H1 (cell line): ENCODE results near the gene JMJD1C. TPM values are rescaled to one million over a fixed set of nuclear protein-coding genes. Genes with fewer than 3 reads are reported as not detected.

ENCODE experiments used
- CTCF ChIA-PET: fragments of 300-600 bp; sonication (Branson Sonifier 250); formaldehyde crosslinking; loops from one replicate; lab custom pipeline; 2021; ENCODE audit not compliant: partially characterized antibody; lab: Charles Lee
- POLR2A ChIA-PET: fragments of 300-600 bp; sonication (Branson Sonifier 250); formaldehyde crosslinking; loops from one replicate; lab custom pipeline; 2021; ENCODE audit warnings: inconsistent platforms; ENCODE audit not compliant: partially characterized antibody; lab: Charles Lee
- DNase-seq, 2 experiments: peaks; one replicate each; pipeline versions ENCODE4 v3.0.0 to v3.0.0-alpha.2; 2010 to 2022; ENCODE audit warnings: low spot score in 2 of 2, low read depth in 1 of 2, mixed read lengths in 1 of 2
- FAIRE-seq: peaks from 2 replicates; lab custom pipeline; 2011; peaks lifted over from hg19 to GRCh38; lab: Jason Lieb, UNC
- H2AFZ ChIP-seq: 2 replicates; pipeline ENCODE4 v1.8.1; 2012; ENCODE audit warnings: low read length, inconsistent platforms
- H2AK5ac ChIP-seq: 2 replicates; pipeline ENCODE4 v1.6.1; 2013; ENCODE audit warnings: low read depth, low read length
- H2BK120ac ChIP-seq: replicated peaks from 2 replicates; pipeline ENCODE3; 2013; ENCODE audit warnings: low read depth, low read length, inconsistent platforms
- H2BK12ac ChIP-seq: 2 replicates; pipeline ENCODE4 v1.6.1; 2013; ENCODE audit warnings: low read depth, low read length
- H2BK15ac ChIP-seq: 2 replicates; pipeline ENCODE4 v1.6.1; 2013; ENCODE audit warnings: low read length
- H2BK20ac ChIP-seq: 2 replicates; pipeline ENCODE4 v1.6.1; 2013; ENCODE audit warnings: low read length
- H2BK5ac ChIP-seq: 2 replicates; pipeline ENCODE4 v1.6.1; 2013; ENCODE audit warnings: low read depth, low read length
- H3K14ac ChIP-seq: 2 replicates; pipeline ENCODE4 v1.6.1; 2013; ENCODE audit warnings: inconsistent platforms; ENCODE audit not compliant: insufficient read length
- H3K18ac ChIP-seq: 2 replicates; pipeline ENCODE4 v1.6.1; 2013; ENCODE audit warnings: low read length; ENCODE audit errors: extremely low read depth
- H3K23ac ChIP-seq: 2 replicates; pipeline ENCODE4 v1.6.1; 2013; ENCODE audit warnings: inconsistent platforms; ENCODE audit not compliant: insufficient read length
- H3K23me2 ChIP-seq: 2 replicates; pipeline ENCODE4 v1.6.1; 2013; ENCODE audit warnings: low read depth, low read length
- H3K27ac ChIP-seq: 2 replicates; pipeline ENCODE4 v1.6.1; 2011; ENCODE audit warnings: low read depth, low read length, inconsistent platforms
- H3K27me3 ChIP-seq, 4 experiments: replicated peaks in 1 of 4; 1 replicate in 1 of 4; 2 replicates in 3 of 4; pipeline versions ENCODE4 v1.6.1 to v1.8.1; 2011 to 2013; ENCODE audit warnings: low read length in 3 of 4, mild to moderate bottlenecking in 3 of 4, inconsistent platforms in 2 of 4, mixed read lengths in 2 of 4, moderate library complexity in 1 of 4; ENCODE audit not compliant: control insufficient read depth in 3 of 4, insufficient read depth in 3 of 4; ENCODE audit errors: extremely low read depth in 1 of 4
- H3K36me3 ChIP-seq, 4 experiments: 2 replicates each; pipeline versions ENCODE4 v1.6.1 to v1.8.1; 2011 to 2013; ENCODE audit warnings: mild to moderate bottlenecking in 4 of 4, low read length in 3 of 4, moderate library complexity in 2 of 4, control low read depth in 1 of 4, inconsistent platforms in 1 of 4; ENCODE audit not compliant: insufficient read depth in 4 of 4, control insufficient read depth in 2 of 4
- H3K4ac ChIP-seq: replicated peaks from 2 replicates; pipeline ENCODE3; 2013; ENCODE audit warnings: low read length, low read depth, mixed read lengths, inconsistent platforms; ENCODE audit not compliant: insufficient read length
- H3K4me1 ChIP-seq, 4 experiments: replicated peaks in 1 of 4; 1 replicate in 1 of 4; 2 replicates in 3 of 4; pipeline versions ENCODE4 v1.6.1 to v1.8.1; 2011 to 2013; ENCODE audit warnings: low read length in 3 of 4, inconsistent platforms in 2 of 4, mixed read lengths in 1 of 4; ENCODE audit not compliant: insufficient read depth in 4 of 4, control insufficient read depth in 3 of 4
- H3K4me2 ChIP-seq, 2 experiments: 2 replicates each; pipeline versions ENCODE4 v1.6.1 to v1.8.1; 2011 to 2013; ENCODE audit warnings: low read depth in 2 of 2, low read length in 2 of 2, control low read depth in 1 of 2, inconsistent platforms in 1 of 2, mild to moderate bottlenecking in 1 of 2; ENCODE audit not compliant: insufficient read depth in 1 of 2
- H3K4me3 ChIP-seq, 4 experiments: fragments of 200-600, 300-600 bp in 1 of 4; sonication (generic), shearing (Covaris generic), sonication (Bioruptor Twin) in 1 of 4; 2 replicates each; pipeline versions ENCODE4 v1.5.1 to v1.8.1; 2011 to 2016; ENCODE audit warnings: low read length in 4 of 4, low read depth in 3 of 4, control low read depth in 2 of 4, inconsistent platforms in 2 of 4, mild to moderate bottlenecking in 2 of 4, mixed read lengths in 1 of 4, moderate library complexity in 1 of 4; ENCODE audit not compliant: insufficient read depth in 2 of 4; ENCODE audit errors: extremely low read depth in 1 of 4
- H3K56ac ChIP-seq: replicated peaks from 2 replicates; pipeline ENCODE3; 2013; ENCODE audit warnings: low read depth, mild to moderate bottlenecking, mixed read lengths, low read length, inconsistent platforms; ENCODE audit not compliant: insufficient read length
- H3K79me1 ChIP-seq: 2 replicates; pipeline ENCODE4 v1.6.1; 2013; ENCODE audit warnings: low read depth, low read length, control low read depth
- H3K79me2 ChIP-seq, 2 experiments: 2 replicates each; pipeline versions ENCODE4 v1.6.1 to v1.8.1; 2012 to 2013; ENCODE audit warnings: low read length in 2 of 2, mild to moderate bottlenecking in 2 of 2, inconsistent platforms in 1 of 2; ENCODE audit not compliant: insufficient read depth in 2 of 2, control insufficient read depth in 1 of 2
- H3K9ac ChIP-seq, 4 experiments: replicated peaks in 1 of 4; 1 replicate in 1 of 4; 2 replicates in 3 of 4; pipeline versions ENCODE4 v1.6.1 to v1.8.1; 2011 to 2013; ENCODE audit warnings: low read depth in 3 of 4, low read length in 3 of 4, control low read depth in 2 of 4, mild to moderate bottlenecking in 2 of 4, moderate library complexity in 2 of 4, inconsistent platforms in 1 of 4; ENCODE audit errors: extremely low read depth in 1 of 4
- H3K9me3 ChIP-seq, 2 experiments: 2 replicates each; pipeline versions ENCODE4 v1.6.1 to v1.8.1; 2012 to 2013; ENCODE audit warnings: mild to moderate bottlenecking in 2 of 2, moderate library complexity in 2 of 2, control low read depth in 1 of 2, inconsistent platforms in 1 of 2, low read depth in 1 of 2, low read length in 1 of 2, mixed read lengths in 1 of 2; ENCODE audit not compliant: insufficient read depth in 2 of 2
- H4K20me1 ChIP-seq, 2 experiments: replicated peaks in 1 of 2; 2 replicates each; pipeline versions ENCODE3 to v1.8.1; 2011 to 2013; ENCODE audit warnings: inconsistent platforms in 2 of 2, low read length in 2 of 2, mild to moderate bottlenecking in 1 of 2; ENCODE audit not compliant: insufficient read depth in 2 of 2, control insufficient read depth in 1 of 2
- H4K5ac ChIP-seq: 2 replicates; pipeline ENCODE4 v1.6.1; 2013; ENCODE audit warnings: low read length, low read depth, mixed read lengths, inconsistent platforms; ENCODE audit not compliant: insufficient read length
- H4K8ac ChIP-seq: 2 replicates; pipeline ENCODE4 v1.8.0; 2013; ENCODE audit warnings: mild to moderate bottlenecking, moderate library complexity, low read length, inconsistent platforms; ENCODE audit not compliant: insufficient read depth; ENCODE audit errors: extremely low read depth
- H4K91ac ChIP-seq: replicated peaks from 2 replicates; pipeline ENCODE3; 2013; ENCODE audit warnings: low read length, mixed read lengths, inconsistent platforms; ENCODE audit not compliant: insufficient read length
- SIX5 ChIP-seq: IDR thresholded peaks from 2 replicates; pipeline ENCODE4 v1.6.1; 2011; ENCODE audit warnings: mild to moderate bottlenecking, low read depth, low read length
- YY1 ChIP-seq: IDR thresholded peaks from 2 replicates; pipeline ENCODE4 v1.6.1; 2011; ENCODE audit warnings: low read depth, mild to moderate bottlenecking, low read length
- WGBS, 2 experiments: shearing (Covaris generic) in 1 of 2; methylation state at CpG; one replicate each; pipeline versions ENCODE4 v1.1.6 to v1.1.7; 2013 to 2015; ENCODE audit warnings: low lambda C conversion rate in 2 of 2, mixed read lengths in 2 of 2, inconsistent platforms in 1 of 2, low coverage in 1 of 2, missing lambda C conversion rate in 1 of 2; ENCODE audit not compliant: insufficient replicate concordance in 2 of 2, insufficient coverage in 1 of 2, insufficient read length in 1 of 2; ENCODE audit errors: extremely low coverage in 1 of 2, missing lambda C conversion rate in 1 of 2; 5-methylcytosine and 5-hydroxymethylcytosine counted together
- polyA plus RNA-seq, 7 experiments: library from polyadenylated mRNA; depleted of rRNA in 3 of 7; stranded (reverse) in 5 of 7; unstranded in 2 of 7; fragments of >200 nt in 5 of 7; fragments of 200-250 nt in 2 of 7; gene quantifications; 1 replicate in 5 of 7; 2 replicates in 1 of 7; 4 replicates in 1 of 7; pipeline versions ENCODE4 v1.2.1 to v1.2.3, GENCODE V29; 2011 to 2013; ENCODE audit warnings: missing spikeins in 2 of 7, mixed read lengths in 2 of 7
- total RNA-seq: library from RNA; stranded (reverse); fragmentation: NEBNext Ultra II Directional; extraction: Animal tissue kit (Norgen Biotek cat#: 25700); gene quantifications from 2 replicates; pipeline ENCODE4 v1.2.1, GENCODE V29; 2021
- TF ChIP-seq, protein P1 (sequence below): IDR thresholded peaks from 2 replicates; pipeline ENCODE4 v1.6.1; 2012; ENCODE audit warnings: inconsistent platforms

JMJD1C gene
- total and polyA plus RNA-seq, 2 of the 8 experiments (the other 6 are each of a cell fraction or from before 2014, with no cell fraction given): 54.5 to 210 TPM

DNA sequence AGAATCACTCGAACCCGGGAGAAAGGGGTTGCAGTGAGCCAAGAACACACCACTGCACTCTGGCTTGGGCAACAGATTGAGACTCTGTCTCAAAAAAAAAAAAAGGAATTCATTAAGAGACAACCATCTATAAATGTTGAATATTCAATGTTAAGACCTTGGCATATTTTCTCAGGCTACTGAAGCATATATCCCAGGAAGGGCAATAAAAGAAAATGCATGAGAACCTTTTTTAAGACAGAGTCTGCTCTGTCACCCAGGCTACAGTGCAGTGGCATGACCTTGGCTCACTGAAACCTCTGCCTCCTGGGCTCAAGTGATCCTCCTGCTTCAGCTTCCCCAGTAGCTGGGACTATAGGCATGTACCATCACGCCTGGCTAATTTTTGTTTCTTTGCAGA, 165.0 kb downstream of the JMJD1C start:
- H2AK5ac ChIP-seq: no peak overlapping the region
- H3K23me2 ChIP-seq: no peaks in the 10 kb centered on the region
- H2BK20ac ChIP-seq: no peak overlapping the region
- no peak overlapping the region for H3K9ac ChIP-seq
- H3K23ac ChIP-seq: no peak overlapping the region
- H3K18ac ChIP-seq: no peak overlapping the region
- H4K8ac ChIP-seq: no peak overlapping the region
- WGBS, 2 experiments: 90% methylated on average over 3 of the region's 3 CpGs; no CpG with 5 or more reads in 1 of the 2 experiments
- H2BK12ac ChIP-seq: no peak overlapping the region
- H3K79me2 ChIP-seq: peaks cover 0 to 56% of the 10 kb centered on the region in 2 experiments; a peak in 2 of 4 replicates
- H2AFZ ChIP-seq: no peak overlapping the region
- no peaks in the 10 kb centered on the region for H3K9me3 ChIP-seq
- no peak for DNase-seq
- H4K91ac ChIP-seq: no peak overlapping the region
- no peak overlapping the region for H3K56ac ChIP-seq
- no peak overlapping the region for H4K5ac ChIP-seq
- peaks cover 0 to 4% (median 0%) of the 10 kb centered on the region in 4 experiments; a peak in 1 of 7 replicates for H3K4me1 ChIP-seq
- H2BK120ac ChIP-seq: no peak overlapping the region
- H3K27ac ChIP-seq: no peak overlapping the region
- H3K4ac ChIP-seq: no peak overlapping the region
- FAIRE-seq: no peak
- peaks cover 5% of the 10 kb centered on the region for H3K79me1 ChIP-seq
- H3K4me2 ChIP-seq: no peak overlapping the region
- POLR2A ChIA-PET: interaction anchor here (1.9 kb wide), 1 partner anchor 32 kb away, joined by 6 read pairs; no protein-coding TSS in a partner anchor
- no peak overlapping the region for H3K4me3 ChIP-seq
- CTCF ChIA-PET: interaction anchor here (1.1 to 1.3 kb wide), 2 partner anchors 15 to 65 kb away, joined by 3 to 4 read pairs; no protein-coding TSS in a partner anchor
- H2BK5ac ChIP-seq: no peak overlapping the region
- TF ChIP-seq, protein P1, sequence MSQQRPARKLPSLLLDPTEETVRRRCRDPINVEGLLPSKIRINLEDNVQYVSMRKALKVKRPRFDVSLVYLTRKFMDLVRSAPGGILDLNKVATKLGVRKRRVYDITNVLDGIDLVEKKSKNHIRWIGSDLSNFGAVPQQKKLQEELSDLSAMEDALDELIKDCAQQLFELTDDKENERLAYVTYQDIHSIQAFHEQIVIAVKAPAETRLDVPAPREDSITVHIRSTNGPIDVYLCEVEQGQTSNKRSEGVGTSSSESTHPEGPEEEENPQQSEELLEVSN: no peak
- TF ChIP-seq SIX5 (no peak), YY1 (no peak)
- H4K20me1 ChIP-seq: peaks cover 0 to 3% of the 10 kb centered on the region in 2 experiments
- H2BK15ac ChIP-seq: no peak overlapping the region
- no peaks in the 10 kb centered on the region for H3K27me3 ChIP-seq
- no peaks in the 10 kb centered on the region for H3K36me3 ChIP-seq
- no peak overlapping the region for H3K14ac ChIP-seq
